Upper lobe of left lung (tissue), 4 donors: ENCODE data around the gene NUTM2G.
"Not testable (repeated sequence)": the region's sequence is repeated elsewhere in the genome, so short reads cannot be mapped to it uniquely, and the experiment has no call there.

ENCODE experiments used
- CTCF ChIP-seq, 6 experiments: fragments of 450-650 bp in 4 of 6; fragments of 200-600 bp in 2 of 6; sonication (generic) in 2 of 6; IDR thresholded peaks; one replicate each; pipeline ENCODE4 v1.5.1; 2016 to 2019; ENCODE audit warnings: antibody characterized with exemption in 6 of 6
- POLR2A ChIP-seq, 4 donors: fragments of 450-650 bp; IDR thresholded peaks; one replicate each; pipeline ENCODE4 v1.5.1; 2016 to 2017; ENCODE audit warnings: antibody characterized with exemption in 4 of 4, mild to moderate bottlenecking in 2 of 4
- POLR2AphosphoS5 ChIP-seq, 2 donors: sonication (generic); formaldehyde crosslinking; IDR thresholded peaks; one replicate each; pipeline ENCODE4 v1.5.1; 2017; ENCODE audit warnings: antibody characterized with exemption in 2 of 2

DNA sequence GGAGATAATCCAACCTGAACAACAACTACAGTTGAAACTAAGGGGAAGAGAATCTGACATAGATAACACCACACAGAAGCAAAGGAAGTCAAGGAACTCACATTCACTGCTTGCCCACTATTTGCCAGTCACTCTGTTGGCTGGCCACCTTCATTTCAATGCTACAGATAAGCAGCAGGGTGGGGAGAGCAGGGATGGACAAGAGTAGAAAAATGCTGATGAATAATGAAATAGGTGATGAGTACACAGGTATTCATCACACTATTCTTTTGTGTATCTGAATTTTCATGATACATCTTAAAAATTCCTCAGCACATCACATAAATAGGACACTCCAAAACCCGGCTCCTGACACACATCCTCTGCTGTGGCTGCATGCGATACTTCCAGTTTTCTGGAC lies 21.9 kb downstream of the NUTM2G start:
- not testable (repeated sequence) for TF ChIP-seq CTCF, POLR2AphosphoS5, POLR2A (IDR thresholded peaks at IDR 0.05)
